Activated CD8-positive, alpha-beta memory T cell treated with anti-CD3 and anti-CD28 coated beads, Interleukin-2, amount 50 U/mL, for 1 hour (primary cell): ENCODE results near the gene EFNA5.

Experiments
- DNase-seq: peaks from one replicate; pipeline ENCODE4 v3.0.0-alpha.2; 2020; ENCODE audit errors: extremely low read depth

The EFNA5 gene

DNA sequence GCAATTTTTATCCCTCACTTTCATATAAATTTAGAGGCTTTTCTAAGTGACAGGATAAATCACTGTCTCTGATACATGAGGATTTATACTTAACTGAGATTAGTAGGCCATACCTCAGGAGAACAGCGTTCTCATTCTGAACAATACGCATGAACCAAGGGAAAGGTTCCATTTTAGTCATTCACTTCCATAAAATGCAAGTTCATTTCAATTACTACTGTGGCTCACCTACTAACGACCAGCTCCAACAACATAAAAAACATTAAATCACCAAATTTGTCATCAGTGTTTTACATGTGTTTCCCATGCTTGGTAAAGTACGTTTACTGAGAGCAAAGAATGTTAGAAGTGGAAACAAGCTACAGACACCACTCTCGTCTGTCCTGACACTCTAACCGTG, 67.4 kb downstream of the EFNA5 start:
- DNase-seq: no peak

DNA sequence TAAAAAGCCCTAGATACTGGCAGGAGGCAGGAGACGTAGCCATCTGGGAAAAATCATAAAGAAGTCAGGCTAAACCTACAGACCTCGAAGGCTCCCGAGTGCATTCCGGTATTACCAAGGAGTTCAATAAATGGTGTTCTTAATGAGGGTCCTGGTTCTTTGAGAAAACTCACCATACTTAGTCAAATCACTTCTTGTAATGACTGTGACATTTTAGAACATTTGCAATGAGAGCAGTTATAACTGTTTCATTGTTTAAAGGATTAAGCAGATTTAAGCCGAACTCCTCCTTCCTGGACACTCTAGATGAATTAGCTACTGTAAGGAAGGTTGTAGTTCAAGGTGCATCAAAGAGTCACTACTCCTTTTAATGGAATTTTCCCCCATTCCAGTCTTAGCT, 67.8 kb downstream of the EFNA5 start:
- DNase-seq: no peak

DNA sequence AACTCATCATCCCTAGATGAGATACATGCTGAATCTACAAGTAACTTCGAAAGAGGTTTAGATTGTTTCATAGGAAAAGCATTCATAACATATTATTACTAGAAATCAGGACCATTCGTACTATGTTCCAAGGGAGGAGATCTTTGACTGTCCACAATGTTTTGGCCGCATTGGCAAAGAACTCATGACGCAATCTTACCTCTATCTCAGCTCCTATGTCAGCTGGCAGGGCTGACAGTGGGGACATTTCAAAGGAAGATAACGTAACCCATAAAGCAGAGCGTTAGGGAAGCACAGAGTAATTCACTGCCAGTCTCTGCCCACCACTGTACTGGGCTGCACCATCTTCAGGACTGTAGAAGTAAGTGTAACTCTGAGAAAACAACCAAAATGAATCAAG, 69.7 kb downstream of the EFNA5 start:
- DNase-seq: no peak

DNA sequence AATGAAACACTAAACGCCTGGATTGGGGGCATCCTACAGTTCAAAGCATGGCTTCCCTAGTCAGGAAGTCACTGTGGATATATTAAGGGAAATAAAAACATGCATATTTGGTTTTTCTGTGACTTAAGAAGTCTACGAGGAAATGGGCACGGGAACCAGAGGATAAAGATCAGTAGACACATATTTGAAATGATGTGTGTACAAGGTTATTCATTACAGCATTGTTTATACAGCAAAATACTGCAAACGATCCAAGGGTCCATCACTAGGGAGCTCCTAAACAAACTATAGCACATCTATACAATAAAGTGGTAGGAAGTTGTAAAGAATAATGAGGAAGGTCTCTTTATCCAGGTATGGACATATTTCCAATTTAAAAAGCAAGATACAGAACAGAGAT, 71.8 kb downstream of the EFNA5 start:
- no peak for DNase-seq

DNA sequence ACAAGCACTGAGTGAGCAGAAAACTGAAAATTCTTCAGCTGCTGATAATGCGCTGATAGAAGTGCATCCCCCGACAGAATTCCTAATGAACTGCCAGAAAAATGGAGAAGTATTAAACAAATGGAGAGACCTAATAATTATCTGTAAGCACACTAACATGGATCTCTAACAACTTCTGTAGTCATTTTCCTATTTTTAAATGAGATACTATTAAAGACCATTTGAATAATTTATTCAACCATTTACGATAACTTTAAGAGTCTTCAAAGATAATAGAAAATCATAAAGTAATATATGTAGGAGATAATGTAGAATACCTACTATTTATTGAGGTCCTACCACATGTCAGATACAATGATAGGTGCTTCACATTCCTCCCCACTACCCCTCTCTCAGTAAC, 72.9 kb downstream of the EFNA5 start:
- DNase-seq: no peak

DNA sequence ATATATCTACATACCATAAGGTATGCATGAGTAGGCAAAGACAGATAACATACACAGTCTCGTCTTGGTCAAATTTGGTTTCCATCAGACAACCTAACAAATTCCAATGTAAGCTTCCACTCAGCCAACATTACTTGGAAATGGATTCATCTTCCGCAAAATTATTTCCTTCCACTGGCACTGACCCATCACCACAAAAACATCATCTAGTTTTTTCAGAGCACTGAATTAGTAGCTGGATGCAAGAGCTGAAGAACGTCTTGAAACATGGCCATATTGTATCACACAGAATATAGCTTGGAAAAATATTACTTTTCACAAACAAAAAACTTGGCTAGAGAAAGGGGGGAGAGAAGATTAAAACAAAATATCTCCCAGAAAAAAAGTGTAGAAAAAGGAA, 73.5 kb downstream of the EFNA5 start:
- no peak for DNase-seq

DNA sequence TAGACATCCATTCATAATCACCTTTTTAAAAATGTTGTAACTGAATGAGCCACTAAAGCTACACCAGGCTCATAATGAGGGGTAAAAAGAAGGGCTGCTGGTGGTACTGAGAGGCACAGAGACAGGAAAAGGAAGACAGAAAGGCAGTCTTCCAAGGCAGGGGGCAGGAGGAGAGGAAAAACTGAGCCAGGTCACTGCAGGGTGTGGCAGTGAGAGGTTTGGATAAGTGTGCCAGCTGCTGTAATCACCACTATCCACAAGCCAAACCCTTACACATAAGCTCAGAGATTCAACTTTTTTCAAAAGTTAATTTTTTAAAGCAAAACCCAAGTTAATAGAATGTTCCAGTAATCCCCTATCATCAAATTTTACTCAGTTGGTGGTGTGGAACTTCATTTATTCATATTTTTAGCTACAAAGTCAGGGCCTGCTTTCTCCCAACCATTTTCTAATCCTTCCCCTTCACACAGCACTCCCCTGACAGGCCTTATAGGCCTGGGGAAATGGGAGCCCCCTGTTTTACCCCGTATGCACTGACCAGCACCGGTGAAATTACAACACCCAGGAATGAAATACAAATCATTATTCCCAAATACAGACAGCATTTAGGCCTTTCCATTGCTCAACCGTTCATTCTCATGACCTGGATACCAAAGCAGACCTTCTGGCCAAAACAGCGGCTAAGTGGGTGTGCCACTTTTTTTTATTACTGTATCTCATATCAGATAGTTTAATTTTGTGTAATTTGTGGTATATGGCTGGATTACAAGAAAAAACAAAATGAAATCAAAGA, 76.3 kb downstream of the EFNA5 start:
- DNase-seq: no peak

DNA sequence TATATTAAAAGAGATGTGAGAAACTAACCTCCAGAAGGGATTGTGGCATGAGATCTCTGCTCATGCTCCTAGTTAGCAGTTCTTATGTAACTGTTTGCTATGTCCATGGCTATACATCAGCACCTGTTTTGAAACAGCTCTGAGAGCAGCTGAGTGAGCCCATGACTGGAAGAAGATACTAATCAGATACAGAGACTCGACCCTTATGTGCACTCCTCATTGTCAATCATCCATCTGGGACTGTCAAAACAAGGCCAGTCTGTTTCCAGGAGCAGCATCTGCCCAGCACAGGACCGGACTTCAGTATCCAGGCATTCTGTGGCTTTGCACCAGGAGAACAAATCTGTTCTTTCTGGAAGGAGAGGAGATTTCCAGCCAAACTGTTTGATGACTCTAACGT, 77.7 kb downstream of the EFNA5 start:
- DNase-seq: no peak

DNA sequence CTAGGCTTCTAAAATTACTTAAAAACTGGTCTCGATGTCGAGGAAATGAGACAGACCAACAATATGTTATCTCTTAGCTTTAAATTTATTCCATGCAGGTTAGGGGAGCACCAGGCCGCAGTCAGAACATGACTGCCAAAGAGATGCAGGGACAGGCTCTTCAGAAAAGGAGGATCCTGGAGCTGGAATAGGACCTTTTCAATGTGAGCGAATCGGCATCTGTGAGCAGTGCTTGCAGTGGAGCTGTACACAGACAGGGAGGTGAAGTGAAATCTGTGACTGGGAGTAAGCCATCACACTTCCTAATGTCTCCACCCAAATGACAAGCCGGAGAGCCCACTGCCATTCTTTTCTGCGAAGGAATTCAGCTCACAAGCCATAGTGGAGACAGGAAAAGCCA, 78.2 kb downstream of the EFNA5 start:
- DNase-seq: no peak

DNA sequence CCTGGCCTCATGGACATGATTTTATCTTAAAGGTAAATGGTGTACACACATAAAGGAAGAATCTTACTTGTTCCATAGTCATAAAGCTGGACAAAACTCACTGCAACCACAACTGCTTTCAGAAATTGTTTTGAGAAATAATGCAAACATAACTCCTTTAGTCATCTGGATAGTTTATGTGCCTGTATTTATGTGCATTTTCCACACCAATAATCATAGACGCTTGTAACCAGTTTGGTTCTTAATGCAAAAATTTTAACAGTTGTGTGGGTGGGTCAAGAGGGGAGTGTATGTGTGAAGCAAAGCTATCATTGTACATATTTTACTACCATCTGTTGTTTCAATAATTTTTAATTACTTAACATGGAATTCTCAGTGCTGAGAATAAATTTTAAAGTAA, 80.1 kb downstream of the EFNA5 start:
- no peak for DNase-seq

DNA sequence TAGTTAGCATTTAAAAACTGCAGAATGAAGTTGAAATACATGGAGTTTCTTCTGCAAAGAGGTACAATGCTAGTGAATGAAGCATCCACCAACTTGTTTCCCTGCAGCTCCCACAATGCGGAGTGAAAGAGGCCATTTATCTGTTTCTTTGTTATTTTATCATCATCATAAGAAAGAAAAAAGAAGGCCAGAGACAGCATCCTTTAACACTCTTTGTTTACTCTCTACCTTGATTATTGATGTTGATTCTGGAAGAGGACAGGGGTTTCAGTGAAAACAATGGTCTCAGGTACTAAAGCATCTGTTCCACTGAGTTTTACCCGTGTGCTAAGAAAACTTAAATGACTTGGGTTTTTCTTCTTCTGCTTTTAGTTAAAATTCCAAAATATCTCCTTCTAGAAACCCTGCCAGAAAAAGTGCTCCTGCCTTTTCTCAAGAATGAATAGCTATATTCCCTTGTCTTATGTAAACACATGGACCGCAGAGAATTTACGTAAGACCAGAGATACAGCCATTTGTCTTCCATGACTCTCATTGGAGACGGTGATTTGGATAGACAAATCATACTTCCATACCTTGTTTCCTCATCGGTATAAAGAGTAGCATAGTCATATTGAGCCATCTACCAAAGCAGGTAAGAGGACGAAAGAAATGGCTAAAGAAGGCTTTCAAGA, 81.1 kb downstream of the EFNA5 start:
- no peak for DNase-seq

DNA sequence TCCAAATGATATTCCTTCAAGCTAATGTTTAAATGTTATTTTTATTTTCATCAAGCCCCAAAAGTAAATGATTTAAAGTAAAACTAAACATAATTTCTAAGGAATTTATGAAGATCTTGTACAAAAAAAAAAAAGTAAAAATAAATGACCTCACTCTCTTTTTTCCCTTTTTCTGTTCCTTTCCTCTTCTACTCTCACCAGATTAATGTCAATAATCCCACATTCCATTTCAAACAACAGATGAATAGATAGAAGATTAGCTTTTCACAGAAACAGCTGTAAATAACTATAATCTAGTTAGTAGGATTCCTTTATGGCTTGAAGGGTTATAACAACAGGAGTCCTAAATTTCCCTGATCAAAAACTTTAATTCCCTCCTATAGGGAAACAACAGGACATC, 88.1 kb downstream of the EFNA5 start:
- DNase-seq: no peak

DNA sequence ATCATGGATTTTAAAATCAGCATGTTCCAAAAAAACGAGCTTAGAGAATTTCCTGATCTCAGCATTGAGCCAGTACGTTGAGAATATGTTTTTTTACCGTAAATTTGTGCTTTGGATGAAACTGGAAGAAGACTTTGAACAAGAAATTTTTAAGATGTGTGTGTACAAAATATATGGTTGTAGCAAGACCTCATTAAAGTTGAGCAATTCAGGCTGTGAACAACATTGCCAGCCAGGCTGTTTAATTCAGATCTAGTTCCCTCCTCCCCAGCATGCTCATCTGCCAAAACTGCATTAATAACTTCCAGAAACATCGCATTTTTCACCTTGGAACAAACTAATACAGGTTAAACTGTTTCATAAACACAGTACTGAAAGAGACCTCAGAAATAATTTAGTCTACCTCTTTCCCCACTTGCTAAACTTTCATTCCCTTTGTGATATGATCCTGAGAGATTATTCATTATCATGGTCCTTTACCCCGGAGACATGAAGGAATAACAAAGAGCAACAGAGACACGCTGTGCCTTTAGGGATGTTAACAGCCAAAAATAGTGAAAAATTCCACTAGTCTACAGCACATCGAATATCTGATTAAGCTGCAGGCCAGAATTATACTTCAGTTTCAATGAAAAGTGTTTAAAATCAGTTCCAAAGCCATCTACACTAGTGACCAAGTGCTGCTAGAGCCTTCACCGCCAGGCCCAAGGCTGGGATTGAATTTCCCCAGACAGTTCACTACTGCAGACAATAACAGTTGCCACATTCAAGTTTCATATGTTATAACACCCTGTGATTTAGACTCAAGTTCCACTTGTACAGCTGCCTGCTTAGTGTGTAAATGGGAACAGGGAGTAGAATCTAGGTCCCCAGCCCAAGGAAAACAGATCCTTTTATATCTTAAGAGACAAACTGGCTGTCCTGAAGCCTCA, 89.6 kb downstream of the EFNA5 start:
- no peak for DNase-seq

DNA sequence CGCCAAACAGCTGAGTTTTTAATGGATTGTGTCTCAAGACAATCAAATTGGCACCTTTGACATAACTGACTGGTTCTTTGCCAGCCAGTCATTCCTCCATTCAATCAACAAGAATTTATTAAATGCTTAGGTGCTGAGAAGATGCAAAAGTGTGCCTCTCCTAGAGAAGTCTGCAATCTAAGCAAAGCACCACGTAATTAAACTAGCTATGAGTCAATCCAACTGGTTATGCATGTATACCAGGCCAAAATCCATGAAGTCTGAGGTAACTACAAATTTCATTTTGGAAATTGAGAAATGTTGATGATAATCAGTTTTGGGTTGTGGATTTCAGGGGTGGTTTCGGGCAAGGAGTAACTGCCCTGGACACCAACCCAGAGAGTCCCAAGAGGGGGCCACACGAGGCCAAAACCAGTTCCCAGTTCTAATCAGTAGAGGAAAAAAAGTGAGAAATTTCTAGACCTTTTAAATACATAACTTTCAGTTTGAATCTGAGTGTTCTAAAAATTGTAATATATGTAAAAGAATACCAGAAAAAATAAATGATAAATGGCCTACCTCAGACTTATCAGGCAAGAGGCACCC, 92.6 kb downstream of the EFNA5 start:
- DNase-seq: no peak

DNA sequence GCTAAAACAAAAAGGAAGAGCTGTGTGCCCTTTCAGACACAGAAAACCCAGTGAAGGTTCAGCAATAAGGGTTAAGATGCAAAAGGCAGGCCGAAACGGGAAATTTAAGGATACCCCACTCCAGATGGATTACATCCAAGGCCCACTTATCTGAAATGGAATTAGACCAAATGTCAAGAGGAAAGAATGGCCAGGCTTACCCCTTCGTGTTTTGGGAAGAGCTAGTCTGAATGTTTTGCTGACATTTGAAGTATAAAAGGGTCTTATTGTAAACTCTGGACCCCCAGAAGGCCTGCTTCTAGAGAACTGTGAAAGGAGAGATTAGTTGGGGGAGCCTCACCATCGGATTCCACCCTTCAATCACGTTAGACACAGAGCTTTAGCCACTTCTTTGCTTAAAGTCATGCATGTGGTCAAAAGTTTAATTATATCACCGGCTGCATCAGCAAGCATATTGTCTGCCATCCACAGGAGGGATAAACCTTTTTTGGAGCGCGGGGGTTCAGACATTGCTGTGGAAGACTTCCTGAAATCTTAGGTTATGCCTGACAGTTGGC, 93.3 kb downstream of the EFNA5 start:
- no peak for DNase-seq

DNA sequence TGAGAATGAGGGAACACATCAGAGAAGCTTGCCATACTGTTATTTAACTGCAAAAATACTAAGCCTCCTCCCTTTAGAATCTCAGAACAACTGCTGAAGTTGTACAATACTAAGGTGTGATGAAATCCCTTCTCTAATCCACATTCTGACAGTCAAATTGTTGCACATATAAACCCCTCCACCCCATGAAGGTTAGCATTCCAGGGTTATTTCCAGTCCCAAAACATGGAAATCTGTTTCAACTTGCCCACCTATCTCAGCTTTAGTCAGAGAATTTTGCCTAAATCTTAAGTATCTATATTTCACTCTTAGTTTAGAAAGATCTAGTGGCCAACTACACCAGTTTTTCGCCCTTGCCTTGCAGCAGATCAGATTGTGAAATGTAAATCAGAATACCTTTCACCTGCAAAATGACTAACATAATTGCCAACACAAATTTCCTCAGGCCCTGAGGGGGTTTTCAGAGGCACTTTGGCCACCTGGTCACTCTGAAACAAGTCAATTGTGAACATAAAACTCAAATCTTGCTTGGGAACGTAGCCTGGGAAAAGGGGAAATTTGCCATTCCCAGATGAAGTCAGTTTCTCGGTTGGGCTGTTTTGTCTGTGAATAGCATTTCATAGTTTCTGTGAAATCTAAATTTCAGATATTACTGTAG, 93.9 kb downstream of the EFNA5 start:
- no peak for DNase-seq

DNA sequence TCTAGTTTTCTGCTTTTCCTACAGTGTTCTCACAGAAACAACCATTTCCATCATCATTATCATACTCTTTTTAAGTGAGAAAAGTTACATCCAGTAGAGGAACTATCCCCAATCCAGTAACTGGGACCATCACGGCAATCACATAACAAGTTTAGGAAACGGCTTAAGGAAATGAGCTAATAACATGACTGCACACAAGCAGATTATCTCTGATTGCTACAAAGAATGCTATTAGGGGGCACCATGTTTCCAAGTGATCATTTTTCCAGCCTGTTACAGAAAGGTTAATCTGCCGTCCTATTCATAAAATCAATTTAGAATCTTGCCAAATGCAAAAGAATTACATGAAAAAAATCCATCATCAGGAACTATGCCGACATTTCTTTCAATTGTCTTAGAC, 94.6 kb downstream of the EFNA5 start:
- no peak for DNase-seq

DNA sequence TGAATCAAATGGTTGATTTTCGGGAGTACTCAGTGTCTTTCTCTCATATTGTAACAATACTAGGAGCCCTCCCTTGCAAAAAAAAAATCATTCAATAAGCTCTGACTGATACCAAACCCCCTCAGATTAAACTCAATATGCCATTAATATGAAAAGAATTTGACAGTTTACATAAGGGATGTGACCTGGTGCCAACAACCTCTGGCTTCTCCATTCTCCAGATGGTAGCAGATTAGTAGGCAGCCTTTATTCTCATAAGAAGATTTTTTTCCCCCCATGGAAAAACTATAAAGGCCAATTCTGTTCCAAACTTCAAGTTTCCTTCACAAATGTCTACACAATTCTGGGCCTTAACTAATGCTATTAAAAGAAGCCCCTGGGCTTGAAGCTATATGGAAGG, 96.5 kb downstream of the EFNA5 start:
- DNase-seq: no peak

DNA sequence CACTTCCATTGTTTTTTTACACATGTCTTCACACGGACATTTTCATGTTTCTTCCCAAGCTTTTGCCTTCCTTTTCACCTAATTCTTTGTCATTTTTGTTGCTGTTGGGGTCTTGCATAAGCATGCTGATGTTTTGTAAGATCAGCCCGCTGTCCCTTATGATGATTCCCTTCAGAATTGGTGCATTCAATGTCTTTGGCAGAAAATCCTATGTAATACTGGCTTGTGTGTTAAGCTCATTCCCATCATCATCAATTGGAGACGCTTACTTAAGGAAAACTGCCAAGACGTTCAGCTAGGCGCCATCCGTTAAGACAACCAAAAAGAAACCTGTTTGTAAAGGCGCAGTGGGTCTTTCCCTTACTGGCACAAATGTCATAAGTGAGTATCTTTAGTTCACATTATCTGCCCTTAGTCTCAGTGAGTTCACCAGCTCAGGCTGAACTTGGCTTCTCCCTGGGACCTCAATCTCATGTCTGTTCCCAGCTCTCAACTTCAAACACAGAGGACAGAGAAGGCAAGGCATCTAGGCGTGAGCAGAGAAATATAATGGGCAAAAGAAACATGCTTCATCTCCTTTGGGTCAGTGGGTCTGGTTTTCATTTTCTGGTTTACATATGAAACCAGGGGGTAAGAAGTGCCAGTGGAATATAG, 97.9 kb downstream of the EFNA5 start:
- no peak for DNase-seq

DNA sequence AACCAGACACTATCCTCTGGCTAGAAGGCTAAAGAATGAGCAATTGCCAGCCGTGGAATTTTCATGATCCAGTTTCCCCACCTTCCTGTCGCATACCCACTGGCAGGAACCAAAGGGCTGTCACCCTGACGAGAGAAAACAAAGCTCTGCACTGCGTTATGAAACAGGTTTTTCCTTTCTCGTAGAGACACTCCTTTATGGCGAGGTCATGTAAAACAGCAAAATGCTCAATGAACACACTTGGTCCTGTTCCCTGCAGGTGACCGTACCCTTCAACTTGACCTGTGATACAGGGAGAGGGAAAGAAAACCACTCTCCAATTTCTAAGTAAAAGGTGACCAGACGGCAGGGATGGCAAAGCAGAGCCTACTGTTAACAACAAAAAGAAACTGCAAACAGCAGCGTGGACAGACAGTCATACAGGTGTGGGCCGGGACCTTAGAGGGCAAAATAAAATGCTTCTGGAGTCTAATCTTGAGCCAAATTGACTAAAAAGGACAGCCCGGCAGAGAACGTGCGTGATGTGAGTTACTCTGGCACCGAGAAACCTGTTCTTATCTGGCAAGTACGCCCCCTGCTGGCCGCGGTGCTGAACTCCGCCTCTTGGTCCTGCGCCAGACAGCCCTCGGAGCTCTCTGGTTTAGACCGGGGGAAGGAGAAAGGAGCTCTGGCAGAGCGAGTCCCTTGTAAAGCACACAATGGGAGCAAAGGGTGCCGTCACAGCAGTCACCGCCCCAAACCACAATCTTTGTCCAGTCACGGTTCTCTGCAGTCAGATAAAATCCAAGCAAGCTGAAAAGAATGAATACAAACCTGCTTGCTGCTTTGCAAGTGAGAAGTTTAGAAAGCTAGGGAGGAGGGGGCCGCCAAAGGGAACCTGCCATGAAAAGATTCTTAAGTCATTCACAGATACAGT, 98.9 kb downstream of the EFNA5 start:
- peak; percentile 54 for DNase-seq
